Stimulated activated CD8-positive, alpha-beta memory T cell treated with anti-CD3 and anti-CD28 coated beads, Interleukin-2, amount 100 ng/mL, for 48 hours (primary cell): ENCODE results near the gene C3orf80.
"Not testable (repeated sequence)": the region's sequence is repeated elsewhere in the genome, so short reads cannot be mapped to it uniquely, and the experiment has no call there.

ENCODE experiments used
- DNase-seq, 2 donors: peaks; one replicate each; pipeline ENCODE4 v3.0.0-alpha.2; 2020; ENCODE audit warnings: low read depth in 2 of 2

C3orf80 gene

GRCh38 chr3:160213191-160213590, 12.0 kb upstream of the C3orf80 start:
- no peak for DNase-seq

- no peak for DNase-seq
Measured at GRCh38 chr3:160217675-160218074, 7.5 kb upstream of the C3orf80 start.

- no peak for DNase-seq
Measured at GRCh38 chr3:160218136-160218535, 7.1 kb upstream of the C3orf80 start.

GRCh38 chr3:160220038-160220437, 5.2 kb upstream of the C3orf80 start:
- DNase-seq, result no peak

GRCh38 chr3:160221019-160221418, 4.2 kb upstream of the C3orf80 start:
- DNase-seq, result no peak

- DNase-seq, result no peak
Measured at GRCh38 chr3:160224256-160224655, 966 bp upstream of the C3orf80 start.

- DNase-seq, result no peak
Measured at GRCh38 chr3:160224811-160225175, 429 bp upstream of the C3orf80 start.

- DNase-seq, result no peak
Measured at GRCh38 chr3:160226026-160226907, 1.0 kb downstream of the C3orf80 start.

- DNase-seq, result no peak
Measured at GRCh38 chr3:160227419-160227818, 2.2 kb downstream of the C3orf80 start.

GRCh38 chr3:160232014-160232413, 6.8 kb downstream of the C3orf80 start:
- DNase-seq, result no peak

- DNase-seq, result not testable (repeated sequence)
Measured at GRCh38 chr3:160240719-160241118, 15.5 kb downstream of the C3orf80 start.

GRCh38 chr3:160245261-160245800, 20.1 kb downstream of the C3orf80 start:
- no peak for DNase-seq

- no peak for DNase-seq
Measured at GRCh38 chr3:160247766-160248165, 22.5 kb downstream of the C3orf80 start.

- no peak for DNase-seq
Measured at GRCh38 chr3:160253298-160253697, 28.1 kb downstream of the C3orf80 start.

GRCh38 chr3:160257606-160258005, 32.4 kb downstream of the C3orf80 start:
- DNase-seq, result no peak

- no peak for DNase-seq
Measured at GRCh38 chr3:160259589-160259988, 34.4 kb downstream of the C3orf80 start.

GRCh38 chr3:160260587-160261270, 35.5 kb downstream of the C3orf80 start:
- DNase-seq, result no peak

GRCh38 chr3:160265088-160265487, 39.9 kb downstream of the C3orf80 start:
- no peak for DNase-seq
